ENCODE results near the gene PTPRE.

GRCh38 chr10:128027306-128027705, 120.4 kb downstream of the PTPRE start:
- TF ChIP-seq SETDB1 (IDR thresholded peaks at IDR 0.05; ENCODE audit: insufficient read length, low read length) (no peak), CTCF (tag by site-specific recombination; IDR thresholded peaks at IDR 0.05) (no peak), ZNF274 (IDR thresholded peaks at IDR 0.05; ENCODE audit: low read length) (no peak), ZNF274 (tag by site-specific recombination; IDR thresholded peaks at IDR 0.05; ENCODE audit: borderline replicate concordance) (no peak), ZNF629 (tag by site-specific recombination; IDR thresholded peaks at IDR 0.05) (no peak), ZBTB49 (tag by site-specific recombination; IDR thresholded peaks at IDR 0.05; ENCODE audit: low read depth) (no peak), ZBTB1 (tag by site-specific recombination; IDR thresholded peaks at IDR 0.05) (no peak), ZNF449 (tag by site-specific recombination; IDR thresholded peaks at IDR 0.05) (no peak), ZNF280C (tag by site-specific recombination; IDR thresholded peaks at IDR 0.05) (no peak), ZNF24 (tag by site-specific recombination; IDR thresholded peaks at IDR 0.05) (no peak), YY1 (tag by site-specific recombination; IDR thresholded peaks at IDR 0.05) (no peak), ZNF830 (tag by site-specific recombination; IDR thresholded peaks at IDR 0.05; ENCODE audit: low read depth) (no peak), ZBTB17 (tag by site-specific recombination; IDR thresholded peaks at IDR 0.05) (no peak), ZNF138 (tag by site-specific recombination; IDR thresholded peaks at IDR 0.05; ENCODE audit: borderline replicate concordance) (no peak), ZNF350 (tag by site-specific recombination; IDR thresholded peaks at IDR 0.05) (no peak)
